ENCODE measurements around the gene HCRTR1. TPM values are rescaled to one million over a fixed set of nuclear protein-coding genes. Genes with fewer than 3 reads are reported as not detected.

Gene HCRTR1
- total RNA-seq, 3 donors from 2014 or later = not detected

DNA sequence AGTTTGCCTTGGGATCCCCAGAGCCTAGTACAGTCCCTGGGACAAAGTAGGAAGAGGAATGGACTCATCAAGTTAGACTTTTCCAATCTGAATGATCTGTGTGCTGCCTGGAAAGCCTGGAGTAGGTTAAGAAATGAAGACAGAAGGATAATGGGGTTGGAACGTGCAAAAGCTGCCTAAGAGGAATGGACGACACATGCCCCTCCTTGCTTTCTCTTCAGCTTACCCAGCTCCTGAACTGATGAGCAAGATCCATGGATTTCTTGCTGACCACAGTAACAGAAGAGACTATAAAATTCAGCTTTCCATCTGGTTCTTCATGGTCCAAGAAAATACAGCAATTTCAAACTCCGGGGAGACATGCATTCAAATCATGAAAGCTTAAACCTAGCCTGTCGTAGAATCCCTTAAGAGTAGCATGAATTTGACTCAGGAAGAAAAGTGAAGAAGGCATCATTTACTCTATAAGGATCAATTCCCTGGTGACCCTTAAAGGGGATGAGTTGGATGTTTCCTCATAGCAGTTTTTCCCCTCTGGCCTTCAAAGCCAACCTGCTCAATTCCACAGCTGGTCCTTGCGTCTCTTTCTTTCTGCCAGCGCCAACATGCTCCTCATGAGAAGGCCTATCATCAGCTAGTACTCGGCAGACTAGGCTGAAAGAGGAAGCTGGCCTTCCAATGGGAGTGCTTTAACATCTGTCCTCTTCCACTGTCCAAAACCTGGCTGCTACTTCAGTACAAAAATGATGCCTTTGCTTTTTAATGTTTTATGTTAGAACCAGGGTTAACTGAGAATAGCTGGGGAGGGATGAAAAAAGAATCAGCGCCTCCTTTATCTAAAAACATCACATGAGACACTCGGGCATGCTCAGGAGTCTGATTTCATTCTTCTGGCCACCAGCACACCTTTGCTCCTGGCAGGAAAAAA, 32.9 kb downstream of the HCRTR1 start:
- Histone ChIP-seq H3K4me3 (no peak overlapping the region), H3K36me3 (no peaks in the 10 kb centered on the region), H3K27me3 (no peaks in the 10 kb centered on the region), H3K27ac (peak overlapping the region; percentile 48 to 99), H3K4me1 (peaks cover 0 to 37% of the 10 kb centered on the region in 2 donors), H3K9me3 (no peaks in the 10 kb centered on the region)
- intact Hi-C loops (cut with DNase I; ENCODE audit: low total_unique reads) = no loop called here
- TF ChIP-seq POLR2AphosphoS5 (IDR thresholded peaks at IDR 0.05) = no peak
- TF ChIP-seq, protein P1, sequence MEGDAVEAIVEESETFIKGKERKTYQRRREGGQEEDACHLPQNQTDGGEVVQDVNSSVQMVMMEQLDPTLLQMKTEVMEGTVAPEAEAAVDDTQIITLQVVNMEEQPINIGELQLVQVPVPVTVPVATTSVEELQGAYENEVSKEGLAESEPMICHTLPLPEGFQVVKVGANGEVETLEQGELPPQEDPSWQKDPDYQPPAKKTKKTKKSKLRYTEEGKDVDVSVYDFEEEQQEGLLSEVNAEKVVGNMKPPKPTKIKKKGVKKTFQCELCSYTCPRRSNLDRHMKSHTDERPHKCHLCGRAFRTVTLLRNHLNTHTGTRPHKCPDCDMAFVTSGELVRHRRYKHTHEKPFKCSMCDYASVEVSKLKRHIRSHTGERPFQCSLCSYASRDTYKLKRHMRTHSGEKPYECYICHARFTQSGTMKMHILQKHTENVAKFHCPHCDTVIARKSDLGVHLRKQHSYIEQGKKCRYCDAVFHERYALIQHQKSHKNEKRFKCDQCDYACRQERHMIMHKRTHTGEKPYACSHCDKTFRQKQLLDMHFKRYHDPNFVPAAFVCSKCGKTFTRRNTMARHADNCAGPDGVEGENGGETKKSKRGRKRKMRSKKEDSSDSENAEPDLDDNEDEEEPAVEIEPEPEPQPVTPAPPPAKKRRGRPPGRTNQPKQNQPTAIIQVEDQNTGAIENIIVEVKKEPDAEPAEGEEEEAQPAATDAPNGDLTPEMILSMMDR (IDR thresholded peaks at IDR 0.05) = no peak
- TF ChIP-seq POLR2A (IDR thresholded peaks at IDR 0.05) = no peak
- no peak for DNase-seq (ENCODE audit: low spot score in 2 of 2)

DNA sequence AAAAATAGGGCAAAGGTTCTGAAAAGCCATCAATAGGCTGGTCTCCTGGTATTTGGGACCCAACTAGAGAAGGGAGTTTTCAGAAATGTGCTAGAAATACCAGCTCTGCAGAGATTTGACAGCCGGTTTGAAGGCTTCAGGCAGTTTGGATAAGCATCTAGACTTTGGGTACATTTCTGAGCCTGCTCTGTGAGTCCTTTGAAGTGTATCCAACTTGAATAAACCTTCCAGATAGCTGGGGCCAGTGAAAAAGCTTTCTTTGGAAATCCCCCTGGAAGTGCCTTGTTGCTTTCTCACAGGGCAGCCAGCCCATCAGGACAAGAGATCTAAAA, 33.6 kb downstream of the HCRTR1 start:
- TF ChIP-seq, protein P1 (IDR thresholded peaks at IDR 0.05) = no peak
- TF ChIP-seq POLR2AphosphoS5 (IDR thresholded peaks at IDR 0.05) (no peak), POLR2A (IDR thresholded peaks at IDR 0.05) (no peak)
- H3K36me3 ChIP-seq = no peaks in the 10 kb centered on the region
- no peaks in the 10 kb centered on the region for H3K9me3 ChIP-seq
- DNase-seq (ENCODE audit: low spot score in 2 of 2) = no peak
- peaks cover 0 to 37% of the 10 kb centered on the region in 2 donors for H3K4me1 ChIP-seq
- intact Hi-C loops (cut with DNase I; ENCODE audit: low total_unique reads) = no loop called here
- no peak overlapping the region for H3K4me3 ChIP-seq
- H3K27ac ChIP-seq = peak overlapping the region; percentile 66 to 99
- H3K27me3 ChIP-seq = no peaks in the 10 kb centered on the region

DNA sequence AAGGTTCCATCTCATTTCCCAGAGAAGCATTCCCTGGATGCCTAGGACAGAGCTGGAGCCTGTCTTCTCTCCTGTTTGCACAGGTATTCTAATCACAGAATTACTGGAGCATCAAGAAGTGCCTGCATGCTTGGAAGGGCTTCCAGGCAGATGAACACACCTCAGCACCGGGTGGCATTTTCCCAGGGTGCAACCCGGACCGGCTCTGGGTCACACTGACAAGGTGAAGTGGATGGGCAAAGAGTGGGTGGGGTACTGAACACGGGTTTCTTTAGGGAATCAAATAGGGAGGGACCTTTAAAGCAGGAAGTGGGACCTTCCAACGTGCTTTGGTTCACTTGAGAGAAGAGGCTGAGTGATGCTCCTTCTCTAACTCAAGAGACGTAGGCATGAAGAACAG, 34.3 kb downstream of the HCRTR1 start:
- H3K9me3 ChIP-seq = no peaks in the 10 kb centered on the region
- H3K4me3 ChIP-seq = no peak overlapping the region
- no peaks in the 10 kb centered on the region for H3K36me3 ChIP-seq
- no peak for DNase-seq (ENCODE audit: low spot score in 2 of 2)
- H3K4me1 ChIP-seq = peaks cover 0 to 37% of the 10 kb centered on the region in 2 donors
- H3K27ac ChIP-seq = peak overlapping the region; percentile 66 to 99
- TF ChIP-seq POLR2AphosphoS5 (IDR thresholded peaks at IDR 0.05) (no peak), POLR2A (IDR thresholded peaks at IDR 0.05) (no peak)
- TF ChIP-seq, protein P1 (IDR thresholded peaks at IDR 0.05) = no peak
- H3K27me3 ChIP-seq = no peaks in the 10 kb centered on the region
- intact Hi-C loops (cut with DNase I; ENCODE audit: low total_unique reads) = no loop called here

DNA sequence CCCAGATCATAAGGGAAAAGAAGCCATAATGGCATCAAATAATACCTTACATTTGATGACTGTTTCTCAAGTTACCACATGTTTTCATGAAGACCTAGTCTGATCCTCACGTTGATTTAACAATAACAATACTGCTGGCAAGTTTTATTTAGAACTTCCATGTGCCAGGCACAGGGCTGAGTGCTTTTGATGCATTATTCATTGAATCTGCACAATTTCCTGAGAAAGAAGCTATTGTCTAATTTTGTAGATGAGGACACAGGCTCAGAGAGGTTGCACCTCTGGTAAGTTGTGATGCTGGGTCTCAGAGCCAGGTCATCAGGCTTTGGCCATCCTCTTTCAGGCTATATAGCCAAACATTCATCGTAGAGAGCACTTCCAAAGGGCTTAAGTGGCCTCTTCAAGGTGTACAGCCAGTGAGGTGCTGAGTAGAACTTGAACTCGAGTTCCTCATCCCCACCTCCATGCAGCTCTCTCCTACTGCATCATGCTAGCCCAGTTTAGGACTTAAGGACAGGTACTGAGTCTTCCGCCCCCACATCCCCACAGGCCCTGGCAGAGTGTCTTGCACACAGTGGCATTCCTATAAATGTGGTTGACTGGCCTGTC, 35.5 kb downstream of the HCRTR1 start:
- H3K36me3 ChIP-seq = no peaks in the 10 kb centered on the region
- peak in 1 of 2 donors; percentile 53 for DNase-seq (ENCODE audit: low spot score in 2 of 2)

DNA sequence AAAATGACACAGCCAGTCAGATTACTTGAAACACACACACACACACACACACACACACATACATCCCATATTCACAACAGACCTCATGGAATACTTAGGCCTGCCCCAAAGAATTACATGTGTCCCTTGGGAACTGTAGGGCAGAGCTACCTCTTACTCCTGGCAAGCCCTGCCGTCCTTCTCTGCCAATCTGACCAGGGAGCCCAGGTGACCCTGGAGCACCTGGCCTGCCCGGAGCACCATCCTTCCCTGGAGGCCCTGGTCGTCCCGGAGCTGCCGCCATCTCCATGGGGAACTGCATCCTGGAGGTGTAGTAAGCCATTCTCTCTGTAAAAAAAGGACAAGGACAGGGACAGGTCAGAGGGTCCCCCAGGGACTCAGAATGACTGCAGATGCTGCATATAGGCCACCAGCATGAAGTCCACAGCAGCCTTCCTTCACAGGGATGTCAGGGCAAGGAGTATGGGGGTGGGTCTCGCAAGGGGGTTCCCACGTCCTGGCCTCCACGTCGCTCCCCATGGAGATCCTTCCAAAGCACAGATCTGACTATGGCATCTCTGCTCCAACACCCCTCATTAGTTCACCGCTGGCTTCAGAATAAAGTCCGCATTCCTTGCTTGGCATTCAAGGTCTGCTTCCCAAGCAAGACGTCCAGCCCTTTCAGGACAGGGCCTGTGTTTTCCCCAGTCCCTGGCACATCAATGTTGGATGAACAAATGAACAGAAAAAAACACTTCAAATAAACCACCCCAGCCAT, 36.4 kb downstream of the HCRTR1 start:
- TF ChIP-seq POLR2AphosphoS5 (IDR thresholded peaks at IDR 0.05) (no peak), POLR2A (IDR thresholded peaks at IDR 0.05) (no peak)
- TF ChIP-seq, protein P1 (IDR thresholded peaks at IDR 0.05) = no peak
- intact Hi-C loops (cut with DNase I; ENCODE audit: low total_unique reads) = no loop called here
- Histone ChIP-seq H3K4me3 (no peak overlapping the region), H3K4me1 (peaks cover 0 to 24% of the 10 kb centered on the region in 2 donors), H3K27ac (peak overlapping the region; percentile 56 to 99), H3K36me3 (no peaks in the 10 kb centered on the region), H3K27me3 (no peaks in the 10 kb centered on the region), H3K9me3 (no peaks in the 10 kb centered on the region)
- no peak for DNase-seq (ENCODE audit: low spot score in 2 of 2)

More for the DNA sequence above, 35.5 kb downstream of the HCRTR1 start:
- peak overlapping the region; percentile 55 to 99 for H3K27ac ChIP-seq
- H3K27me3 ChIP-seq = no peaks in the 10 kb centered on the region
- H3K4me1 ChIP-seq = peaks cover 0 to 29% of the 10 kb centered on the region in 2 donors
- intact Hi-C loops (cut with DNase I; ENCODE audit: low total_unique reads) = no loop called here
- H3K9me3 ChIP-seq = no peaks in the 10 kb centered on the region
- no peak overlapping the region for H3K4me3 ChIP-seq
- TF ChIP-seq POLR2A (IDR thresholded peaks at IDR 0.05) = no peak

Measured in breast epithelium (tissue), 4 donors.